Subcutaneous adipose tissue (tissue), 4 donors: Measurements from ENCODE around the gene RAB40C. TPM values are rescaled to one million over a fixed set of nuclear protein-coding genes. Genes with fewer than 3 reads are reported as not detected.

Experiments used
- CTCF ChIP-seq: fragments of 450-650 bp; IDR thresholded peaks from one replicate; pipeline ENCODE4 v1.5.1; 2016; ENCODE audit warnings: low read depth, mild to moderate bottlenecking, control low read depth, antibody characterized with exemption, moderate library complexity
- total RNA-seq, 4 donors: library from RNA; depleted of rRNA; stranded (reverse); fragments of >200 nt; gene quantifications; one replicate each; pipeline ENCODE4 v1.1.0, GENCODE V29; 2016

Gene RAB40C
- total RNA-seq = 10 to 100 TPM in 2 of 4 donors, 1 to 10 TPM in 2; 7.7 to 32.2 (median 12.3) TPM

GRCh38 chr16:589658-590187, at the start of gene RAB40C:
RAB40C (plus strand) TSS chr16:590066; CDS start chr16:590292, 226 bp downstream.
- no peak for TF ChIP-seq CTCF

GRCh38 chr16:540645-541340, 49.1 kb upstream of the RAB40C start:
- TF ChIP-seq CTCF = no peak

GRCh38 chr16:543301-544164, 46.3 kb upstream of the RAB40C start:
- TF ChIP-seq CTCF = no peak

GRCh38 chr16:544517-544916, 45.3 kb upstream of the RAB40C start:
- no peak for TF ChIP-seq CTCF

GRCh38 chr16:546909-547770, 42.7 kb upstream of the RAB40C start:
- no peak for TF ChIP-seq CTCF

- TF ChIP-seq CTCF = no peak
These were observed 41.3 kb upstream of the RAB40C start for GRCh38 chr16:548586-548985.
